ENCODE measurements around the gene PRRC2B. TPM values are rescaled to one million over a fixed set of nuclear protein-coding genes. Genes with fewer than 3 reads are reported as not detected.

Gene PRRC2B
- total and polyA plus RNA-seq, 2 experiments from 2014 or later: 45.0 to 193 TPM

DNA sequence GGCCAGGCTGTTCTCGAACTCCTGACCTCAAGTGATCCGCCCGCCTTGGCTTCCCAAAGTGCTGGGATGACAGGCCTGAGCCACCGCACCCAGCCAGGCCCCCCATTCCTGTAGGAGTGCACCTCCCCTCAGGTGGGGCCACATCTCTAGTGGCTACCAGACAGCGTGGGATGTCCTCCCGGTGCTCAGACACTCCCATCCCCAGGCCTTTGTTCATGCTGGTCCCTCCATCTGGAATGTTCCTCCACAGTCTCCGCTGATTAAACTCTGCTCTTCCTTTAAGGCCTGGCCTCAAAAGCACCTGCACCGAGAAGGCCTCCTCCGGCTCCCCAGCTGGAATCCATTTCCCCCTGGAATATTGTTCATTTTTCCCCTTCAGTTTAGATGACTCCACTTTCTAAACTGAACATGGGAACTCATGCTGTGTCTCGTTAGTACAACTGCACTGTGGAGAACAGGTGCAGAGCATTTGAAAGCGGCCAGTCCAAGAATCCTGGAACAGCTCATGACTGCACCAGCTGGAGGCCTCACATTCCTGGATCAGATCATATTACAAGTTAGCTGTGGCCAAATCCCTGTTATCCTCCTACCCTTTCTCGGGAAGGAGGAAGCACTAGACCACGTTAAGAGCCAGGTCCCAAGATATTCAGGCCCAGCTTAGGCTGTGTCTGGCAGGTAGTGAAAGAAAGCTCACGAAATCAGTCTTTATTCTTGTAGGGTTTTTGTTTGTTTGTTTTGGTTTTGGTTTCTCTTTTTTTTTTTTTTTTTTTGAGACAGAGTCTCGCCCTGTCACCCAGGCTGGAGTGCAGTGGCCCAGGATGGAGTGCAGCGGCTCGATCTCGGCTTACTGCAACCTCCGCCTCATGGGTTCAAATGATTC is 10.8 kb upstream of the PRRC2B start:
- no peaks in the 10 kb centered on the region for H3K9me2 ChIP-seq (ENCODE audit: insufficient read depth)
- H3K27me3 ChIP-seq (ENCODE audit: insufficient read depth): no peaks in the 10 kb centered on the region
- ATAC-seq (peak; percentile 94), DNase-seq (ENCODE audit: low spot score) (peak; percentile 95)
- H3K27ac ChIP-seq (ENCODE audit: low read depth): peak overlapping the region; percentile 77
- Mint-ChIP-seq H3K4me1 (peaks cover 25% of the 10 kb centered on the region), H3K4me3 (peak overlapping the region; percentile 19; the same call in 2 of the 3 replicates), H3K27ac (peak overlapping the region; percentile 94), H3K27me3 (ENCODE audit: insufficient read depth, low read depth, poor library complexity) (peaks cover 5% of the 10 kb centered on the region), H3K36me3 (ENCODE audit: low read depth) (no peaks in the 10 kb centered on the region), H3K9me3 (no peaks in the 10 kb centered on the region)
- peaks cover 6% of the 10 kb centered on the region; the same call in 1 of the 2 replicates for H3F3A ChIP-seq (replicated peaks; ENCODE audit: low read depth)
- H4K20me1 ChIP-seq (replicated peaks; ENCODE audit: insufficient read depth): no peaks in the 10 kb centered on the region
- no peaks in the 10 kb centered on the region for H3K36me3 ChIP-seq (ENCODE audit: insufficient read depth)
- H3K4me3 ChIP-seq: no peak overlapping the region
- H3K79me2 ChIP-seq (replicated peaks; ENCODE audit: insufficient read depth): no peaks in the 10 kb centered on the region; the same call in 1 of the 2 replicates
- peaks cover 16% of the 10 kb centered on the region for H3K4me1 ChIP-seq (ENCODE audit: insufficient read depth)
- H3K4me2 ChIP-seq: peak overlapping the region; percentile 24; the same call in 1 of the 2 replicates
- TF ChIP-seq, protein P1, sequence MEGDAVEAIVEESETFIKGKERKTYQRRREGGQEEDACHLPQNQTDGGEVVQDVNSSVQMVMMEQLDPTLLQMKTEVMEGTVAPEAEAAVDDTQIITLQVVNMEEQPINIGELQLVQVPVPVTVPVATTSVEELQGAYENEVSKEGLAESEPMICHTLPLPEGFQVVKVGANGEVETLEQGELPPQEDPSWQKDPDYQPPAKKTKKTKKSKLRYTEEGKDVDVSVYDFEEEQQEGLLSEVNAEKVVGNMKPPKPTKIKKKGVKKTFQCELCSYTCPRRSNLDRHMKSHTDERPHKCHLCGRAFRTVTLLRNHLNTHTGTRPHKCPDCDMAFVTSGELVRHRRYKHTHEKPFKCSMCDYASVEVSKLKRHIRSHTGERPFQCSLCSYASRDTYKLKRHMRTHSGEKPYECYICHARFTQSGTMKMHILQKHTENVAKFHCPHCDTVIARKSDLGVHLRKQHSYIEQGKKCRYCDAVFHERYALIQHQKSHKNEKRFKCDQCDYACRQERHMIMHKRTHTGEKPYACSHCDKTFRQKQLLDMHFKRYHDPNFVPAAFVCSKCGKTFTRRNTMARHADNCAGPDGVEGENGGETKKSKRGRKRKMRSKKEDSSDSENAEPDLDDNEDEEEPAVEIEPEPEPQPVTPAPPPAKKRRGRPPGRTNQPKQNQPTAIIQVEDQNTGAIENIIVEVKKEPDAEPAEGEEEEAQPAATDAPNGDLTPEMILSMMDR (conservative IDR thresholded peaks at IDR 0.05; ENCODE audit: low read depth in 2 of 2): no peak
- no peak for TF ChIP-seq EZH2phosphoT487 (IDR thresholded peaks at IDR 0.05; ENCODE audit: unreplicated experiment)
- no peak for TF ChIP-seq ZNF114 (CRISPR knock-in tag; IDR thresholded peaks at IDR 0.05)
- 0 out of 2 replicates have a peak, but pooled peaks have one; percentile 13 for TF ChIP-seq POLR2AphosphoS5 (IDR thresholded peaks at IDR 0.05; ENCODE audit: low read depth)
- TF ChIP-seq, protein P2, sequence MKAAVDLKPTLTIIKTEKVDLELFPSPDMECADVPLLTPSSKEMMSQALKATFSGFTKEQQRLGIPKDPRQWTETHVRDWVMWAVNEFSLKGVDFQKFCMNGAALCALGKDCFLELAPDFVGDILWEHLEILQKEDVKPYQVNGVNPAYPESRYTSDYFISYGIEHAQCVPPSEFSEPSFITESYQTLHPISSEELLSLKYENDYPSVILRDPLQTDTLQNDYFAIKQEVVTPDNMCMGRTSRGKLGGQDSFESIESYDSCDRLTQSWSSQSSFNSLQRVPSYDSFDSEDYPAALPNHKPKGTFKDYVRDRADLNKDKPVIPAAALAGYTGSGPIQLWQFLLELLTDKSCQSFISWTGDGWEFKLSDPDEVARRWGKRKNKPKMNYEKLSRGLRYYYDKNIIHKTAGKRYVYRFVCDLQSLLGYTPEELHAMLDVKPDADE (IDR thresholded peaks at IDR 0.05): no peak
- TF ChIP-seq JUNB (IDR thresholded peaks at IDR 0.05; ENCODE audit: unreplicated experiment): no peak
- TF ChIP-seq CREB1 (CRISPR knock-in tag; IDR thresholded peaks at IDR 0.05; ENCODE audit: low read depth): no peak
- TF ChIP-seq, protein P3, sequence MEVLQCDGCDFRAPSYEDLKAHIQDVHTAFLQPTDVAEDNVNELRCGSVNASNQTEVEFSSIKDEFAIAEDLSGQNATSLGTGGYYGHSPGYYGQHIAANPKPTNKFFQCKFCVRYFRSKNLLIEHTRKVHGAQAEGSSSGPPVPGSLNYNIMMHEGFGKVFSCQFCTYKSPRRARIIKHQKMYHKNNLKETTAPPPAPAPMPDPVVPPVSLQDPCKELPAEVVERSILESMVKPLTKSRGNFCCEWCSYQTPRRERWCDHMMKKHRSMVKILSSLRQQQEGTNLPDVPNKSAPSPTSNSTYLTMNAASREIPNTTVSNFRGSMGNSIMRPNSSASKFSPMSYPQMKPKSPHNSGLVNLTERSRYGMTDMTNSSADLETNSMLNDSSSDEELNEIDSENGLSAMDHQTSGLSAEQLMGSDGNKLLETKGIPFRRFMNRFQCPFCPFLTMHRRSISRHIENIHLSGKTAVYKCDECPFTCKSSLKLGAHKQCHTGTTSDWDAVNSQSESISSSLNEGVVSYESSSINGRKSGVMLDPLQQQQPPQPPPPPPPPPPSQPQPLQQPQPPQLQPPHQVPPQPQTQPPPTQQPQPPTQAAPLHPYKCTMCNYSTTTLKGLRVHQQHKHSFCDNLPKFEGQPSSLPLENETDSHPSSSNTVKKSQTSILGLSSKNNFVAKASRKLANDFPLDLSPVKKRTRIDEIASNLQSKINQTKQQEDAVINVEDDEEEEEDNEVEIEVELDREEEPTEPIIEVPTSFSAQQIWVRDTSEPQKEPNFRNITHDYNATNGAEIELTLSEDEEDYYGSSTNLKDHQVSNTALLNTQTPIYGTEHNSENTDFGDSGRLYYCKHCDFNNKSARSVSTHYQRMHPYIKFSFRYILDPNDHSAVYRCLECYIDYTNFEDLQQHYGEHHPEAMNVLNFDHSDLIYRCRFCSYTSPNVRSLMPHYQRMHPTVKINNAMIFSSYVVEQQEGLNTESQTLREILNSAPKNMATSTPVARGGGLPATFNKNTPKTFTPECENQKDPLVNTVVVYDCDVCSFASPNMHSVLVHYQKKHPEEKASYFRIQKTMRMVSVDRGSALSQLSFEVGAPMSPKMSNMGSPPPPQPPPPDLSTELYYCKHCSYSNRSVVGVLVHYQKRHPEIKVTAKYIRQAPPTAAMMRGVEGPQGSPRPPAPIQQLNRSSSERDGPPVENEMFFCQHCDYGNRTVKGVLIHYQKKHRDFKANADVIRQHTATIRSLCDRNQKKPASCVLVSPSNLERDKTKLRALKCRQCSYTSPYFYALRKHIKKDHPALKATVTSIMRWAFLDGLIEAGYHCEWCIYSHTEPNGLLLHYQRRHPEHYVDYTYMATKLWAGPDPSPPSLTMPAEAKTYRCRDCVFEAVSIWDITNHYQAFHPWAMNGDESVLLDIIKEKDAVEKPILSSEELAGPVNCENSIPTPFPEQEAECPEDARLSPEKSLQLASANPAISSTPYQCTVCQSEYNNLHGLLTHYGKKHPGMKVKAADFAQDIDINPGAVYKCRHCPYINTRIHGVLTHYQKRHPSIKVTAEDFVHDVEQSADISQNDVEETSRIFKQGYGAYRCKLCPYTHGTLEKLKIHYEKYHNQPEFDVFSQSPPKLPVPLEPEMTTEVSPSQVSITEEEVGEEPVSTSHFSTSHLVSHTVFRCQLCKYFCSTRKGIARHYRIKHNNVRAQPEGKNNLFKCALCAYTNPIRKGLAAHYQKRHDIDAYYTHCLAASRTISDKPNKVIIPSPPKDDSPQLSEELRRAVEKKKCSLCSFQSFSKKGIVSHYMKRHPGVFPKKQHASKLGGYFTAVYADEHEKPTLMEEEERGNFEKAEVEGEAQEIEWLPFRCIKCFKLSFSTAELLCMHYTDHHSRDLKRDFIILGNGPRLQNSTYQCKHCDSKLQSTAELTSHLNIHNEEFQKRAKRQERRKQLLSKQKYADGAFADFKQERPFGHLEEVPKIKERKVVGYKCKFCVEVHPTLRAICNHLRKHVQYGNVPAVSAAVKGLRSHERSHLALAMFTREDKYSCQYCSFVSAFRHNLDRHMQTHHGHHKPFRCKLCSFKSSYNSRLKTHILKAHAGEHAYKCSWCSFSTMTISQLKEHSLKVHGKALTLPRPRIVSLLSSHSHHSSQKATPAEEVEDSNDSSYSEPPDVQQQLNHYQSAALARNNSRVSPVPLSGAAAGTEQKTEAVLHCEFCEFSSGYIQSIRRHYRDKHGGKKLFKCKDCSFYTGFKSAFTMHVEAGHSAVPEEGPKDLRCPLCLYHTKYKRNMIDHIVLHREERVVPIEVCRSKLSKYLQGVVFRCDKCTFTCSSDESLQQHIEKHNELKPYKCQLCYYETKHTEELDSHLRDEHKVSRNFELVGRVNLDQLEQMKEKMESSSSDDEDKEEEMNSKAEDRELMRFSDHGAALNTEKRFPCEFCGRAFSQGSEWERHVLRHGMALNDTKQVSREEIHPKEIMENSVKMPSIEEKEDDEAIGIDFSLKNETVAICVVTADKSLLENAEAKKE (CRISPR knock-in tag; IDR thresholded peaks at IDR 0.05): peak; percentile 69
- no peak for TF ChIP-seq STAT1 (IDR thresholded peaks at IDR 0.05; ENCODE audit: unreplicated experiment)
- TF ChIP-seq EZH2 (IDR thresholded peaks at IDR 0.05; ENCODE audit: low read depth, unreplicated experiment): no peak
- TF ChIP-seq, protein P4, sequence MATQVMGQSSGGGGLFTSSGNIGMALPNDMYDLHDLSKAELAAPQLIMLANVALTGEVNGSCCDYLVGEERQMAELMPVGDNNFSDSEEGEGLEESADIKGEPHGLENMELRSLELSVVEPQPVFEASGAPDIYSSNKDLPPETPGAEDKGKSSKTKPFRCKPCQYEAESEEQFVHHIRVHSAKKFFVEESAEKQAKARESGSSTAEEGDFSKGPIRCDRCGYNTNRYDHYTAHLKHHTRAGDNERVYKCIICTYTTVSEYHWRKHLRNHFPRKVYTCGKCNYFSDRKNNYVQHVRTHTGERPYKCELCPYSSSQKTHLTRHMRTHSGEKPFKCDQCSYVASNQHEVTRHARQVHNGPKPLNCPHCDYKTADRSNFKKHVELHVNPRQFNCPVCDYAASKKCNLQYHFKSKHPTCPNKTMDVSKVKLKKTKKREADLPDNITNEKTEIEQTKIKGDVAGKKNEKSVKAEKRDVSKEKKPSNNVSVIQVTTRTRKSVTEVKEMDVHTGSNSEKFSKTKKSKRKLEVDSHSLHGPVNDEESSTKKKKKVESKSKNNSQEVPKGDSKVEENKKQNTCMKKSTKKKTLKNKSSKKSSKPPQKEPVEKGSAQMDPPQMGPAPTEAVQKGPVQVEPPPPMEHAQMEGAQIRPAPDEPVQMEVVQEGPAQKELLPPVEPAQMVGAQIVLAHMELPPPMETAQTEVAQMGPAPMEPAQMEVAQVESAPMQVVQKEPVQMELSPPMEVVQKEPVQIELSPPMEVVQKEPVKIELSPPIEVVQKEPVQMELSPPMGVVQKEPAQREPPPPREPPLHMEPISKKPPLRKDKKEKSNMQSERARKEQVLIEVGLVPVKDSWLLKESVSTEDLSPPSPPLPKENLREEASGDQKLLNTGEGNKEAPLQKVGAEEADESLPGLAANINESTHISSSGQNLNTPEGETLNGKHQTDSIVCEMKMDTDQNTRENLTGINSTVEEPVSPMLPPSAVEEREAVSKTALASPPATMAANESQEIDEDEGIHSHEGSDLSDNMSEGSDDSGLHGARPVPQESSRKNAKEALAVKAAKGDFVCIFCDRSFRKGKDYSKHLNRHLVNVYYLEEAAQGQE (IDR thresholded peaks at IDR 0.05; ENCODE audit: unreplicated experiment): no peak
- no peak for TF ChIP-seq NANOG (IDR thresholded peaks at IDR 0.05; ENCODE audit: borderline replicate concordance)
- no peak overlapping the region for H2AFZ ChIP-seq
